PC-3 (cell line): Measurements from ENCODE around the gene ABCC8.

Experiments used
- CTCF ChIP-seq: fragments of 300-600 bp; sonication (generic); conservative IDR thresholded peaks from 2 replicates; pipeline ENCODE4 v1.5.1; 2017; ENCODE audit warnings: antibody characterized with exemption, low read depth, mild to moderate bottlenecking, low read length
- EZH2phosphoT487 ChIP-seq: fragments of 300-600 bp; sonication (generic); IDR thresholded peaks from 2 replicates; pipeline ENCODE4 v1.6.1; 2018; ENCODE audit warnings: mild to moderate bottlenecking, antibody characterized with exemption, low read length, borderline replicate concordance

- TF ChIP-seq CTCF (peak; percentile 28; the same call in 1 of the 2 replicates), EZH2phosphoT487 (no peak)
These were observed 5.1 kb downstream of the ABCC8 start for GRCh38 chr11:17471501-17471900.
